GM12878 (cell line): ENCODE data around the gene CBFB. TPM values are rescaled to one million over a fixed set of nuclear protein-coding genes. Genes with fewer than 3 reads are reported as not detected.
"Not testable (repeated sequence)": the region's sequence is repeated elsewhere in the genome, so short reads cannot be mapped to it uniquely, and the experiment has no call there.

Source experiments
- ATAC-seq: fragments of 200-7000 bp; cut with Tn5 transposase; 3 replicates; pipeline ENCODE4 v1.9.1; 2020; ENCODE audit warnings: mild to moderate bottlenecking, moderate library complexity
- BruUV-seq: library from RNA; stranded (reverse); fragments of 400-500 nt; replicated peaks from 2 replicates; lab custom pipeline; 2021; lab: Mats Ljungman, UMichigan
- CTCF ChIA-PET: fragments of 300-600 bp; sonication (Branson Sonifier 250); formaldehyde crosslinking; extraction: SDS; loops from one replicate; lab custom pipeline; 2021; ENCODE audit warnings: inconsistent platforms; lab: Yijun Ruan, JAX
- POLR2A ChIA-PET: fragments of 350-600 bp; formaldehyde crosslinking; extraction: SDS; loops from one replicate; lab custom pipeline; 2021; ENCODE audit warnings: inconsistent platforms; lab: Charles Lee
- RAD21 ChIA-PET: fragments of 300-600 bp; sonication (Branson Sonifier 250); formaldehyde crosslinking; loops from one replicate; lab custom pipeline; 2023; ENCODE audit warnings: antibody characterized with exemption; ENCODE audit not compliant: unreplicated experiment; lab: Charles Lee
- SMC1A ChIA-PET: fragments of 300-600 bp; sonication (Branson Sonifier 250); formaldehyde crosslinking; loops from one replicate; lab custom pipeline; 2023; ENCODE audit not compliant: unreplicated experiment, uncharacterized antibody; lab: Charles Lee
- DNase-seq: peaks from one replicate; pipeline ENCODE4 v3.0.0-alpha.2; 2011; ENCODE audit warnings: low read depth, low spot score
- FAIRE-seq: peaks from 3 replicates; lab custom pipeline; 2011; peaks lifted over from hg19 to GRCh38; lab: Jason Lieb, UNC
- H2AFZ ChIP-seq: 2 replicates; pipeline ENCODE4 v1.6.0; 2011; ENCODE audit warnings: low read depth, low read length, control low read depth; ENCODE audit not compliant: control insufficient read depth
- H3K27ac ChIP-seq: 2 replicates; pipeline ENCODE4 v1.5.1; 2011; ENCODE audit warnings: control low read depth; ENCODE audit not compliant: control insufficient read depth, insufficient read depth
- H3K27me3 ChIP-seq, 2 experiments: replicated peaks in 1 of 2; 2 replicates each; pipeline versions ENCODE4 v1.6.0 to v1.6.1; 2011; ENCODE audit warnings: low read length in 1 of 2; ENCODE audit not compliant: control insufficient read depth in 2 of 2, insufficient read depth in 2 of 2
- H3K36me3 ChIP-seq, 2 experiments: 2 replicates each; pipeline ENCODE4 v1.5.1; 2011; ENCODE audit warnings: low read length in 1 of 2; ENCODE audit not compliant: control insufficient read depth in 2 of 2, insufficient read depth in 2 of 2
- H3K4me1 ChIP-seq: 2 replicates; pipeline ENCODE4 v1.6.1; 2011; ENCODE audit warnings: mild to moderate bottlenecking, low read length, moderate library complexity, mixed read lengths; ENCODE audit not compliant: control insufficient read depth, insufficient read depth
- H3K4me2 ChIP-seq: 2 replicates; pipeline ENCODE4 v1.6.0; 2011; ENCODE audit warnings: control low read depth; ENCODE audit not compliant: control insufficient read depth, insufficient read depth
- H3K4me3 ChIP-seq: fragments of 200-600 bp; sonication (generic); 2 replicates; pipeline ENCODE4 v1.5.1; 2016
- H3K79me2 ChIP-seq: 2 replicates; pipeline ENCODE4 v1.6.0; 2011; ENCODE audit warnings: low read length; ENCODE audit not compliant: control insufficient read depth, insufficient read depth
- H3K9ac ChIP-seq: 2 replicates; pipeline ENCODE4 v1.8.0; 2011; ENCODE audit warnings: low read length, control low read depth, mixed read lengths; ENCODE audit not compliant: control insufficient read depth, insufficient read depth
- H3K9me3 ChIP-seq: replicated peaks from 3 replicates; pipeline ENCODE4 v1.5.1; 2011; ENCODE audit warnings: mild to moderate bottlenecking, low read length; ENCODE audit not compliant: control insufficient read depth, insufficient read depth
- H4K20me1 ChIP-seq: 2 replicates; pipeline ENCODE4 v1.6.0; 2011; ENCODE audit not compliant: control insufficient read depth, insufficient read depth
- EP300 ChIP-seq, 2 experiments: fragments of 150-350 bp in 1 of 2; IDR thresholded peaks; 2 replicates each; pipeline ENCODE4 v1.6.1; 2011 to 2012; ENCODE audit warnings: low read depth in 2 of 2, low read length in 2 of 2, borderline replicate concordance in 1 of 2, improper control_type of control experiment in 1 of 2, inconsistent platforms in 1 of 2; ENCODE audit not compliant: control insufficient read depth in 1 of 2
- FOS ChIP-seq: IDR thresholded peaks from 3 replicates; pipeline ENCODE4 v1.6.1; 2011; ENCODE audit warnings: borderline replicate concordance; ENCODE audit not compliant: insufficient read length; ENCODE audit errors: extremely low read depth
- MLLT1 ChIP-seq: fragments of 450-650 bp; IDR thresholded peaks from 2 replicates; pipeline ENCODE4 v1.6.1; 2016; ENCODE audit warnings: mild to moderate bottlenecking
- MTA2 ChIP-seq: fragments of 450-650 bp; IDR thresholded peaks from 2 replicates; pipeline ENCODE4 v1.6.1; 2016; ENCODE audit warnings: low read depth, mild to moderate bottlenecking, moderate library complexity
- MYB ChIP-seq: fragments of 150-350 bp; IDR thresholded peaks from 2 replicates; pipeline ENCODE4 v1.6.1; 2014; ENCODE audit warnings: mild to moderate bottlenecking, low read depth, low read length, borderline replicate concordance
- NBN ChIP-seq: fragments of 450-650 bp; IDR thresholded peaks from 2 replicates; pipeline ENCODE4 v1.6.1; 2016
- RCOR1 ChIP-seq: conservative IDR thresholded peaks from 2 replicates; pipeline ENCODE4 v1.6.1; 2012; ENCODE audit warnings: low read depth, low read length, improper control_type of control experiment
- STAT3 ChIP-seq: IDR thresholded peaks from 2 replicates; pipeline ENCODE4 v1.6.1; 2011; ENCODE audit warnings: low read depth, low read length, improper control_type of control experiment
- TAF1 ChIP-seq: IDR thresholded peaks from 2 replicates; pipeline ENCODE4 v1.6.1; 2011; ENCODE audit warnings: mild to moderate bottlenecking, low read depth, low read length, borderline replicate concordance
- ZNF384 ChIP-seq: IDR thresholded peaks from 2 replicates; pipeline ENCODE4 v1.6.1; 2012; ENCODE audit warnings: low read depth, mild to moderate bottlenecking, low read length, improper control_type of control experiment, borderline replicate concordance
- WGBS: methylation state at CpG from one replicate; pipeline ENCODE4 v1.1.6; 2016; ENCODE audit warnings: low lambda C conversion rate; ENCODE audit not compliant: insufficient replicate concordance, insufficient coverage; ENCODE audit errors: missing lambda C conversion rate; 5-methylcytosine and 5-hydroxymethylcytosine counted together
- in situ Hi-C: fragments of 300-500 bp; cut with MboI; formaldehyde crosslinking; loops from 9 replicates; pipeline ENCODE4 v1.14.3; 2018; ENCODE audit warnings: mixed read lengths
- intact Hi-C: fragments of 100-400 bp; cut with micrococcal nuclease; formaldehyde crosslinking; loops from one replicate; pipeline ENCODE4 v1.14.2; 2022; ENCODE audit not compliant: unreplicated experiment
- polyA plus RNA-seq, 11 experiments: library from polyadenylated mRNA; depleted of rRNA in 4 of 11; unstranded in 6 of 11; stranded (reverse) in 5 of 11; fragments of >200 nt; fragmentation: Nextera tagmentation in 4 of 11; fragmentation: Illumina TruSeq in 1 of 11; extraction: Ambion mirVana in 4 of 11; extraction: Trizol in 1 of 11; gene quantifications; 1 replicate in 1 of 11; 2 replicates in 10 of 11; pipeline versions ENCODE4 v1.2.1 to v1.2.3, GENCODE V29; 2011 to 2016; ENCODE audit warnings: inconsistent platforms in 2 of 11, missing spikeins in 2 of 11, low read depth in 1 of 11
- total RNA-seq, 4 experiments: library from RNA; depleted of rRNA in 3 of 4; stranded (reverse); fragments of >200 nt in 3 of 4; fragmentation: Illumina TruSeq in 1 of 4; extraction: Trizol in 1 of 4; gene quantifications; 2 replicates each; pipeline versions ENCODE4 v1.2.1 to v1.2.3, GENCODE V29; 2013 to 2021

Gene CBFB
- total and polyA plus RNA-seq, 10 of the 15 experiments (the other 5 are each of a cell fraction or from before 2014, with no cell fraction given): 25.3 to 83.8 (median 65.7) TPM

DNA sequence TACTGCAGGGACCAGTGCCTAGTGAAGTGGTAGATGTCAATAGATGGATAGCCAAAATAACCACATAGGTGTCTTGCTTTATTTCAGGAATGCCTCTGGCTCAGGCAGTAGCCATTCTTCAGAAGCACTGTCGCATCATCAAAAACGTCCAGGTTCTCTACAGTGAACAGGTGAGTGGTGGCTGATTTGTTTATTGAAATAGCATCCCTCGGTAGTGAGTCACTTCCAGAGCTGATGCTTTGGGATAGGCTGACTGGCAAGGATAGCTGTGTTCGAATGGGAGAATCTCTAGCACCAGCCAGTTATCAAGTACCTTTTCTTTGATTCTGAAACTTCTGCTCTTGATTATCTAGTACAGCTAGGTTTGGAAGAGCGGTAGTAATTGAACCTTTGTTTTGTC, 91.1 kb downstream of the CBFB start (continued):
- TF ChIP-seq TAF1: no peak

DNA sequence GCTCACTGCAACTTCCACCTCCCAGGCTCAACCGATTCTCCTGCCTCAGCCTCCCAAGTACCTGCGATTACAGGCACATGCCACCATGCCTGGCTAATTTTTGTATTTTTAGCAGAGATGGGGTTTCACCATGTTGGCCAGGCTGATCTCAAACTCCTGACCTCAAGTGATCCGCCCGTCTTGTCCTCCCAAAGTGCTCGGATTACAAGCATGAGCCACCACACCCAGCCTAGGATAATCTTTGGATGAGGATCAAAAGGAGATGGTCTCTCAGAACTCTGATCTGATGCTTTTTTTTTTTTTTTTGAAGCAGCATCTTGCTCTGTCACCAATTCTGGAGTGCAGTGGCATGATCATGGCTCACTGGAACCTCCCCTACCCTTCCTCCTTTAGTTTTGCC, 93.8 kb downstream of the CBFB start:
- H4K20me1 ChIP-seq, H3K36me3 ChIP-seq, H3K9ac ChIP-seq, POLR2A ChIA-PET, H3K9me3 ChIP-seq, SMC1A ChIA-PET, BruUV-seq, in situ Hi-C loops, H3K27me3 ChIP-seq, FAIRE-seq, H2AFZ ChIP-seq, intact Hi-C loops, CTCF ChIA-PET, RAD21 ChIA-PET, H3K27ac ChIP-seq, H3K4me3 ChIP-seq, ATAC-seq, H3K79me2 ChIP-seq, H3K4me1 ChIP-seq, H3K4me2 ChIP-seq, DNase-seq: not testable (repeated sequence)
- 98% methylated on average over 5 of the region's 5 CpGs for WGBS

- POLR2A ChIA-PET: interaction anchor here (0.5 kb wide), 1 partner anchor 100 kb away, joined by 4 read pairs; no protein-coding TSS in a partner anchor
- H3K9ac ChIP-seq: no peak overlapping the region
- no TSS peak for BruUV-seq
- H3K27ac ChIP-seq: no peak overlapping the region
- no peak overlapping the region for H3K4me2 ChIP-seq
- RAD21 ChIA-PET: interaction anchor here (1.1 kb wide), 1 partner anchor 109 kb away, joined by 3 read pairs; no protein-coding TSS in a partner anchor
- ATAC-seq: no peak
- FAIRE-seq: no peak
- SMC1A ChIA-PET: interaction anchor here (1.6 kb wide), 1 partner anchor 10 kb away, joined by 5 read pairs; no protein-coding TSS in a partner anchor
- H3K4me3 ChIP-seq: no peak overlapping the region
- in situ Hi-C loops: no loop called here
- no peaks in the 10 kb centered on the region for H3K4me1 ChIP-seq
- no peaks in the 10 kb centered on the region for H3K27me3 ChIP-seq
- intact Hi-C loops: no loop called here
- no peak overlapping the region for H2AFZ ChIP-seq
- peaks cover 6 to 10% of the 10 kb centered on the region in 2 experiments for H3K36me3 ChIP-seq
- DNase-seq: no peak
- H4K20me1 ChIP-seq: no peaks in the 10 kb centered on the region
- H3K9me3 ChIP-seq: no peaks in the 10 kb centered on the region
- CTCF ChIA-PET: interaction anchor here (0.6 to 1.9 kb wide), 5 partner anchors 13 to 110 kb away, joined by 3 to 5 read pairs (median 3); no protein-coding TSS in a partner anchor
- no peaks in the 10 kb centered on the region for H3K79me2 ChIP-seq
- no peak for TF ChIP-seq MTA2
- TF ChIP-seq EP300 (IDR thresholded peaks at IDR 0.05; ENCODE audit: borderline replicate concordance in 1 of 2, control insufficient read depth in 1 of 2, low read depth in 2 of 2, low read length in 2 of 2): no peak
- no peak for TF ChIP-seq STAT3
- no peak for TF ChIP-seq NBN
- no peak for TF ChIP-seq RCOR1
- TF ChIP-seq FOS: no peak
- TF ChIP-seq MLLT1: no peak
- TF ChIP-seq ZNF384: no peak
- TF ChIP-seq MYB: no peak
Observed at GRCh38 chr16:67128417-67128816, 99.5 kb downstream of the CBFB start.
